Prostate gland (tissue), 2 donors: Measurements from ENCODE around the gene FAAP20. TPM values are rescaled to one million over a fixed set of nuclear protein-coding genes. Genes with fewer than 3 reads are reported as not detected.

Experiments
- DNase-seq: peaks from one replicate; pipeline ENCODE4 v3.0.0-alpha.2; 2019; ENCODE audit warnings: low spot score
- H3K27ac ChIP-seq, 2 donors: fragments of 200-600 bp; sonication (generic); 2 replicates each; pipeline ENCODE4 v1.5.1; 2017 to 2019
- H3K27me3 ChIP-seq: fragments of 200-600 bp; sonication (generic); replicated peaks from 2 replicates; pipeline ENCODE4 v1.5.1; 2019; ENCODE audit not compliant: insufficient read depth
- H3K36me3 ChIP-seq, 2 donors: fragments of 200-600 bp; sonication (generic); 1 replicate in 1 of 2; 2 replicates in 1 of 2; pipeline versions ENCODE4 v1.5.1 to v1.8.1; 2017 to 2019
- H3K4me1 ChIP-seq: fragments of 200-600 bp; sonication (generic); replicated peaks from 2 replicates; pipeline ENCODE4 v1.5.1; 2019
- H3K4me3 ChIP-seq, 2 donors: fragments of 200-600 bp; sonication (generic); 2 replicates each; pipeline ENCODE4 v1.5.1; 2017 to 2019
- H3K9me3 ChIP-seq: fragments of 200-600 bp; sonication (generic); 2 replicates; pipeline ENCODE4 v1.5.1; 2017
- POLR2A ChIP-seq: fragments of 450-650 bp; IDR thresholded peaks from one replicate; pipeline ENCODE4 v1.6.1; 2016; ENCODE audit warnings: antibody characterized with exemption, mild to moderate bottlenecking
- POLR2AphosphoS5 ChIP-seq: sonication (generic); formaldehyde crosslinking; IDR thresholded peaks from one replicate; pipeline ENCODE4 v1.6.1; 2017; ENCODE audit warnings: antibody characterized with exemption
- WGBS: methylation state at CpG from one replicate; pipeline ENCODE4 v1.1.5; 2018; 5-methylcytosine and 5-hydroxymethylcytosine counted together
- intact Hi-C: fragments of 100-400 bp; cut with DNase I; formaldehyde crosslinking; loops from one replicate; pipeline ENCODE4 v1.14.2; 2022
- total RNA-seq, 2 donors: library from RNA; depleted of rRNA; stranded (reverse); fragments of >200 nt; gene quantifications; one replicate each; pipeline ENCODE4 v1.1.0, GENCODE V29; 2016
- TF ChIP-seq, protein P1 (sequence below), 4 experiments: fragments of 200-600 bp in 2 of 4; fragments of 450-650 bp in 2 of 4; sonication (generic) in 2 of 4; IDR thresholded peaks; 1 replicate in 3 of 4; 2 replicates in 1 of 4; pipeline ENCODE4 v1.5.1; 2016 to 2019; ENCODE audit warnings: antibody characterized with exemption in 4 of 4, mild to moderate bottlenecking in 2 of 4, moderate library complexity in 2 of 4

FAAP20 gene
- total RNA-seq, 2 donors from 2014 or later, result 55.9 to 70.4 TPM

DNA sequence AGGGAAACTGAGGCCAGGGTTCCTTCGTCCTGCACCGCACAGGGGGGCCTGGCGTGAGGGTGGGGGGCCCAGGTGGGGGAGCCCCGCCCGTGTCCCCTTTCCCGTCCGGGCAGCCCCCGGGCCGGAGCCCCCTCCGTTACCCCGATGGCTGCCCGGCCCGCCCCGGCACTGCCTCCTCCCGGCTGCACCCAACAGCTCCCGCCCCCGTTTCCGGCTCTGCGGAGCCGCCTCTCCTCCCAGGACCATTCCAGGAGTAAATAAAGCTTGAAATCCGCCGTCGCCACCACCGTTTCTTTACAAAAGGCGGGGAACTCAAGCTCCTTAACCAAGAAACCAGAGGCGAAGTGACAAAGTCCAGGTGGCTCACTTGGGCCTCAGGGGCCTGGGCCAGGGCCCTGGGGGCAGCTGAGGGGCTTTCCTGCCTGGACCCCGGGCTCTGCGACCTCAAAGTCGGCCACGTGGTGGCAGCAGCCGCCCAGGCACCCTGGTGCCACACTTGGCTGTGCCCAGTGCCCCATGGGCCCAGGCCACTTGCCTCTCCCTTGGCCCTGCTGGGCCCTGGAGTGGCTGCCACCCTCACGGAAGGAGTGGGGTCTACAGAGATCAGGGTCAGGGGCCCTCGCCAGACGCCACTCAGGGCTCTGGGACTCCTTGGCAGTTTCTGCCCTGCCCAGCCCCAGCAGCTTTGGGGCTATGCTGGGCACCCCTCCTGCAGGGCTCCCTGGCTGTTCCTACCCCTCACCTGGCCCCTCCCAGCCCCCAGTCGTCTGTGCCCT is 514 bp upstream of the FAAP20 start:
- intact Hi-C loops, result loop anchor here (1.0 to 10.0 kb wide), 4 partner anchors 186 to 390 kb away; partner anchors contain the start of genes PANK4 and PRXL2B
- H3K27me3 ChIP-seq, result no peaks in the 10 kb centered on the region
- TF ChIP-seq POLR2AphosphoS5 (peak; percentile 79), POLR2A (no peak)
- TF ChIP-seq, protein P1, sequence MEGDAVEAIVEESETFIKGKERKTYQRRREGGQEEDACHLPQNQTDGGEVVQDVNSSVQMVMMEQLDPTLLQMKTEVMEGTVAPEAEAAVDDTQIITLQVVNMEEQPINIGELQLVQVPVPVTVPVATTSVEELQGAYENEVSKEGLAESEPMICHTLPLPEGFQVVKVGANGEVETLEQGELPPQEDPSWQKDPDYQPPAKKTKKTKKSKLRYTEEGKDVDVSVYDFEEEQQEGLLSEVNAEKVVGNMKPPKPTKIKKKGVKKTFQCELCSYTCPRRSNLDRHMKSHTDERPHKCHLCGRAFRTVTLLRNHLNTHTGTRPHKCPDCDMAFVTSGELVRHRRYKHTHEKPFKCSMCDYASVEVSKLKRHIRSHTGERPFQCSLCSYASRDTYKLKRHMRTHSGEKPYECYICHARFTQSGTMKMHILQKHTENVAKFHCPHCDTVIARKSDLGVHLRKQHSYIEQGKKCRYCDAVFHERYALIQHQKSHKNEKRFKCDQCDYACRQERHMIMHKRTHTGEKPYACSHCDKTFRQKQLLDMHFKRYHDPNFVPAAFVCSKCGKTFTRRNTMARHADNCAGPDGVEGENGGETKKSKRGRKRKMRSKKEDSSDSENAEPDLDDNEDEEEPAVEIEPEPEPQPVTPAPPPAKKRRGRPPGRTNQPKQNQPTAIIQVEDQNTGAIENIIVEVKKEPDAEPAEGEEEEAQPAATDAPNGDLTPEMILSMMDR (IDR thresholded peaks at IDR 0.05), result peak; percentile 85 to 99 (median 96)
- H3K36me3 ChIP-seq, result no peaks in the 10 kb centered on the region
- WGBS, result under 1% methylated on average over 30 of the region's 35 CpGs
- no peaks in the 10 kb centered on the region for H3K9me3 ChIP-seq
- peak overlapping the region; percentile 69 to 76 for H3K4me3 ChIP-seq
- peaks cover 23% of the 10 kb centered on the region for H3K4me1 ChIP-seq
- H3K27ac ChIP-seq, result peak overlapping the region; percentile 96 to 98
- peak; percentile 92 for DNase-seq

DNA sequence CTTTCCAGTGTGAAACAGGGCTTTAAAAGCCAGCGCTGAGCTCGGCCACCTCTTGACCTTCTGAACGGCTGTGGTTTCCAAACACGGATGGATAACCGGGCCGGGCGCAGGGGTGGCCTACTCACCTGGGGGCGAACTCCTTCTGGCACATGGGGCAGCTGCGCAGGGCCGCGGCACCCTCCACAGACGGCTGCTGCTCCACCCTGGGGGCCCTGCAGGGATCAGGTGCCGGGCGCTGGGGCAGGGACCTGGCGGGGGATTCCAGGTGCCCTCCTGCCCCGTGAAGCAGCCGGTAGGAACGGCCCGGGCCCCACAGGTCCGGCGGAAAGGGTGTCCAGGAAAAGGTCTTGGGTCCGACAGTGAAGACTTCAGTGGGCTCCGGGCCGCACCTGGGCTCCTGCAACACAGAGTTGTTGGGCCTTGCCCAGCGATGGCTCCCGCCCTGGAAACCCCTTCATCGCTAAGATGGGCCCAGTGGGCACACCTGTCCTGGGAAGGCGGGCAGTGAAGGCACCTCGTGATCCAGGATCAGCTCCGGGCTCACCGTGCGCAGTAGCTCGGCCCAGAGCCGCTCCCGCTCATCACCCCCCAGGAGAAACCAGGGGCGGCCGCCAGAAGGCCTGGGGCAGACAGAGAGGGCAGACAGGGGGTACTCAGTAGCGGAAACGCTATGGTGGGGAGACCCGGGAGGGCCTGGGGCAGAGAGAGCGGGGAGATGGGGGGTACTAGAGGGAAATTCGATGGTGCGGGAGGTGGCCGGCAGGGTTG is 874 bp downstream of the FAAP20 start:
- intact Hi-C loops, result loop anchor here (10.0 kb wide), 2 partner anchors 331 to 391 kb away; partner anchors contain the start of genes PANK4 and PRXL2B
- H3K27ac ChIP-seq, result peak overlapping the region; percentile 96 to 98
- H3K4me3 ChIP-seq, result peak overlapping the region; percentile 69 to 76
- 33% methylated on average over 30 of the region's 44 CpGs for WGBS
- H3K4me1 ChIP-seq, result peaks cover 19% of the 10 kb centered on the region
- DNase-seq, result no peak
- H3K9me3 ChIP-seq, result no peaks in the 10 kb centered on the region
- H3K27me3 ChIP-seq, result no peaks in the 10 kb centered on the region
- H3K36me3 ChIP-seq, result no peaks in the 10 kb centered on the region
- TF ChIP-seq POLR2AphosphoS5 (no peak), POLR2A (no peak)
- TF ChIP-seq, protein P1 (IDR thresholded peaks at IDR 0.05), result no peak

DNA sequence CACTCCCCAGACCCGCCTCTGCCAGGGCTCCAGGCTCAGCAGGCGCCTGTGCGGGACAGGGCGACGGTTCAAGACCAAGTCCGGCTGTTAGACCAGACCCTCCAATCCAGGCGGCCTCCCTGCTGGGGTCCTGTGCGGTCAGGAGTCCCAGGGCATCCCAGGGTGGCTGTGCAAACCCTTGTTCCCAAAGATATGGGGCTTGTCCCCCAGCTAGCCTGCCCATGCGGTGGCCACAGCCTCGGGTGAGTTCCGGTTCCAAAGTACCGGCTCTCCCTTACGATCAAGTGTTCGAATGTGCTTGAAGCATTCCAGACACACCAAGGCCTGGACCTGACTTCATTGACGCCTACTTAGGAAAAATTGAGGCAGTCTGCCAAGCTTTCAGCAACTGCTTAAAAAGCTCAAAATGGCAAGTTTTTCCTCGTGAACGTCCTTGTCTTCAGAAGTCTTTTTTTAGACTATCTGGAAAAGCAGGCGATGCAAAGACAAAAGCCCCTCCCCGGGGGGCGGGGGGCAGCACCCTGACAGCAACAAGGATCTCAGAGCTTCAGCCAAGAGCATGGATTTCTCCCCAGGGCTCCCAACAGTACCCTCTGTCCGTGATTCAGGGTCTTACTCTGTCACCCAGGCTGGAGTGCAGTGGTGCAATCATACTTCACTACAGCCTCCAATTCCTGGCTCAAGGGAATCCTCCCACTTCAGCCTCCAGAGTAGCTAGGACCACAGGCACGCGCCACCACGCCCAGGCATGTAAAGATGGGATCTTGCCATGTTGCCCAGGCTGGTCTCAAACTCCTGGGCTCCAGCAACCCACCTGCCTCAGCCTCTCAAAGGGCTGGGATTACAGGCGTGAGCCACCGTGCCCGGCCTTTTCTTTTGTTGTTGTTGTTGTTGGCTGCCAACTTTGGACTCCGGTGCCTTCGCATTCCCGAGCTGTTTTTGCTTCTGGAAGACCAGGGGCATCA is 2.3 kb downstream of the FAAP20 start:
- H3K9me3 ChIP-seq, result no peaks in the 10 kb centered on the region
- no peaks in the 10 kb centered on the region for H3K36me3 ChIP-seq
- H3K27me3 ChIP-seq, result no peaks in the 10 kb centered on the region
- no peak for DNase-seq
- 58% methylated on average over 30 of the region's 30 CpGs for WGBS
- H3K27ac ChIP-seq, result peak overlapping the region; percentile 61 to 96
- TF ChIP-seq POLR2AphosphoS5, result no peak
- no peak for TF ChIP-seq POLR2A
- TF ChIP-seq, protein P1 (IDR thresholded peaks at IDR 0.05), result no peak
- intact Hi-C loops, result loop anchor here (10.0 kb wide), 2 partner anchors 332 to 392 kb away; partner anchors contain the start of genes PANK4 and PRXL2B
- H3K4me3 ChIP-seq, result no peak overlapping the region
- peaks cover 19% of the 10 kb centered on the region for H3K4me1 ChIP-seq

DNA sequence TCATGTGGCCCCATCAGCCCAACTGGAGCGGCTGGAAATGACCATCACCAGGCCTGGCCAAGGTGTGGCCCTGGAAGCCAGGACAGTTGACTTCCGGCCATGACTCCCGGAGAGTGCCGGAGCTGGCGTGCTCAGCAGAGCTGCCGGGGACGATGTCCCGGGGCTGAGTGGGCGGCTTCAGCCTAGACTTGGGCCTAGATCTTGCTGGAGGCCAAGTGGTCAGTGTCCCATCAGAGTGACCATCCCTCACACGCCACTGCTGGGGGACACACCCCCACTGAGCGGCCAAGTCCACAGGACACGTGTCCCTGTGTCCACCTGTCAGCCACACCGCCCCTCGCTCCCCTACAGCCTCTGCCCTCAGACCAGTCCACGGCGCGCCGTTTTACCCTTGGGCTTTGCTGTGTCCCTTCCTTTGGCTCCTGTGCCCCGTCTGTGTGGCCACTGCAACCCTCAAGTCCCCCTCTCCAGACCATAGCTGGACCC is 4.0 kb downstream of the FAAP20 start:
- intact Hi-C loops, result loop anchor here (10.0 kb wide), 2 partner anchors 334 to 394 kb away; partner anchors contain the start of genes PANK4 and PRXL2B
- H3K36me3 ChIP-seq, result no peaks in the 10 kb centered on the region
- H3K9me3 ChIP-seq, result no peaks in the 10 kb centered on the region
- TF ChIP-seq POLR2AphosphoS5 (no peak), POLR2A (no peak)
- TF ChIP-seq, protein P1 (IDR thresholded peaks at IDR 0.05), result no peak
- H3K27me3 ChIP-seq, result no peaks in the 10 kb centered on the region
- 71% methylated on average over 19 of the region's 19 CpGs for WGBS
- H3K4me3 ChIP-seq, result peak overlapping the region; percentile 38 to 51
- DNase-seq, result no peak
- H3K4me1 ChIP-seq, result peaks cover 18% of the 10 kb centered on the region
- peak overlapping the region; percentile 95 to 96 for H3K27ac ChIP-seq
